Kidney (tissue), 14 donors: ENCODE measurements around the gene PDZD2. TPM values are rescaled to one million over a fixed set of nuclear protein-coding genes. Genes with fewer than 3 reads are reported as not detected.

Experiments used
- DNase-seq, 5 donors: peaks; one replicate each; pipeline ENCODE4 v3.0.0-alpha.2; 2013 to 2020
- FAIRE-seq: peaks from 2 replicates; lab custom pipeline; 2012; peaks lifted over from hg19 to GRCh38; lab: Jason Lieb, UNC
- H3K27ac ChIP-seq, 2 donors: one replicate each; pipeline ENCODE4 v1.7.0; 2013; ENCODE audit warnings: low read depth in 2 of 2, low read length in 2 of 2, inconsistent platforms in 1 of 2
- H3K27me3 ChIP-seq: one replicate; pipeline ENCODE4 v1.7.1; 2013; ENCODE audit warnings: low read length, inconsistent platforms; ENCODE audit not compliant: control insufficient read depth, insufficient read depth
- H3K36me3 ChIP-seq, 3 donors: one replicate each; pipeline versions ENCODE4 v1.7.0 to v1.7.1; 2013; ENCODE audit warnings: low read length in 3 of 3, control low read depth in 1 of 3, inconsistent platforms in 1 of 3; ENCODE audit not compliant: insufficient read depth in 3 of 3, control insufficient read depth in 2 of 3
- H3K4me1 ChIP-seq, 3 donors: one replicate each; pipeline versions ENCODE4 v1.7.0 to v1.7.1; 2013; ENCODE audit warnings: low read length in 3 of 3, inconsistent platforms in 1 of 3, low read depth in 1 of 3; ENCODE audit not compliant: control insufficient read depth in 2 of 3, insufficient read depth in 2 of 3
- H3K4me3 ChIP-seq, 3 donors: one replicate each; pipeline versions ENCODE4 v1.7.0 to v1.8.1; 2013; ENCODE audit warnings: low read length in 3 of 3, control low read depth in 1 of 3, inconsistent platforms in 1 of 3
- H3K9ac ChIP-seq, 3 donors: one replicate each; pipeline versions ENCODE4 v1.7.0 to v1.7.1; 2013; ENCODE audit warnings: low read length in 3 of 3, control low read depth in 1 of 3, inconsistent platforms in 1 of 3
- H3K9me3 ChIP-seq, 3 donors: one replicate each; pipeline versions ENCODE4 v1.7.0 to v1.7.1; 2013; ENCODE audit warnings: low read length in 3 of 3, control low read depth in 1 of 3, inconsistent platforms in 1 of 3; ENCODE audit not compliant: control insufficient read depth in 2 of 3, insufficient read depth in 1 of 3
- intact Hi-C: fragments of 100-400 bp; cut with DNase I; formaldehyde crosslinking; loops from one replicate; pipeline ENCODE4 v1.11.1; 2022
- polyA plus RNA-seq: library from polyadenylated mRNA; stranded (reverse); fragments of 350-450 nt; fragmentation: Illumina TruSeq; extraction: RNeasy Lipid Tissue Mini Kit (QIAGEN cat#74804); gene quantifications from one replicate; pipeline ENCODE4 v1.2.3, GENCODE V29; 2014; ENCODE audit warnings: low read depth, low replicate concordance; ENCODE audit not compliant: insufficient read depth
- total RNA-seq: library from RNA; stranded (reverse); fragmentation: NEBNext Ultra II Directional; extraction: Animal tissue kit (Norgen Biotek cat#: 25700); gene quantifications from one replicate; pipeline ENCODE4 v1.2.1, GENCODE V29; 2021
- TF ChIP-seq, protein P1 (sequence below): IDR thresholded peaks from 3 replicates; pipeline ENCODE4 v1.5.1; 2012; ENCODE audit warnings: mild to moderate bottlenecking, moderate library complexity, borderline replicate concordance; ENCODE audit not compliant: insufficient read depth; ENCODE audit errors: extremely low read depth
- donor health status: control.
- donor health status: control.
- donor health status: control.
- donor health status: control.
- donor health status: control.
- donor health status: DM: yes; HTN: yes; CAD: no.
- donor health status: Normal renal cell carcinoma (clear cell type).

Gene PDZD2
- total and polyA plus RNA-seq, 2 donors from 2014 or later = 6.2 to 14.8 TPM

DNA sequence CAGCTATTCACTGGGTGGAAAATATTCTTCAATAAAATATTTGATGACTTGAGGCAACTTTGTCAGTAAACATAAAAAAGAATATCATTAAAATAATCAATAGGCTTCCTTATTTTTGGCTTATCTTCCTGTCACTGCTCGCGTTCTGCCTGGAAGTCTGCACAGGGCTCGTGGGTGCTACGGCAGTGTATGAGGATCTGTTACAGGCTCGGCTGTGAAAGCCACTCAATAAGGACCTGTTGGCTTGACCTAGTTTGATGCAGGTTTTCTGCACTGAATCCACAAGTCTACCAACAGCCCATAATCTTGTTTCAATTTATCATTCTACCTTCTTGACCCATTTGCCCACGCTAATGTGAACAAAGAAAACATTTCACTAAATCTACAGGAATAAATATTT, 97.2 kb downstream of the PDZD2 start:
- Histone ChIP-seq H3K4me1 (no peaks in the 10 kb centered on the region), H3K27ac (no peak overlapping the region), H3K4me3 (no peak overlapping the region), H3K27me3 (no peaks in the 10 kb centered on the region), H3K9ac (no peak overlapping the region), H3K36me3 (no peaks in the 10 kb centered on the region), H3K9me3 (no peaks in the 10 kb centered on the region)
- intact Hi-C loops = no loop called here
- TF ChIP-seq, protein P1, sequence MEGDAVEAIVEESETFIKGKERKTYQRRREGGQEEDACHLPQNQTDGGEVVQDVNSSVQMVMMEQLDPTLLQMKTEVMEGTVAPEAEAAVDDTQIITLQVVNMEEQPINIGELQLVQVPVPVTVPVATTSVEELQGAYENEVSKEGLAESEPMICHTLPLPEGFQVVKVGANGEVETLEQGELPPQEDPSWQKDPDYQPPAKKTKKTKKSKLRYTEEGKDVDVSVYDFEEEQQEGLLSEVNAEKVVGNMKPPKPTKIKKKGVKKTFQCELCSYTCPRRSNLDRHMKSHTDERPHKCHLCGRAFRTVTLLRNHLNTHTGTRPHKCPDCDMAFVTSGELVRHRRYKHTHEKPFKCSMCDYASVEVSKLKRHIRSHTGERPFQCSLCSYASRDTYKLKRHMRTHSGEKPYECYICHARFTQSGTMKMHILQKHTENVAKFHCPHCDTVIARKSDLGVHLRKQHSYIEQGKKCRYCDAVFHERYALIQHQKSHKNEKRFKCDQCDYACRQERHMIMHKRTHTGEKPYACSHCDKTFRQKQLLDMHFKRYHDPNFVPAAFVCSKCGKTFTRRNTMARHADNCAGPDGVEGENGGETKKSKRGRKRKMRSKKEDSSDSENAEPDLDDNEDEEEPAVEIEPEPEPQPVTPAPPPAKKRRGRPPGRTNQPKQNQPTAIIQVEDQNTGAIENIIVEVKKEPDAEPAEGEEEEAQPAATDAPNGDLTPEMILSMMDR = no peak
- FAIRE-seq = no peak
- no peak for DNase-seq

DNA sequence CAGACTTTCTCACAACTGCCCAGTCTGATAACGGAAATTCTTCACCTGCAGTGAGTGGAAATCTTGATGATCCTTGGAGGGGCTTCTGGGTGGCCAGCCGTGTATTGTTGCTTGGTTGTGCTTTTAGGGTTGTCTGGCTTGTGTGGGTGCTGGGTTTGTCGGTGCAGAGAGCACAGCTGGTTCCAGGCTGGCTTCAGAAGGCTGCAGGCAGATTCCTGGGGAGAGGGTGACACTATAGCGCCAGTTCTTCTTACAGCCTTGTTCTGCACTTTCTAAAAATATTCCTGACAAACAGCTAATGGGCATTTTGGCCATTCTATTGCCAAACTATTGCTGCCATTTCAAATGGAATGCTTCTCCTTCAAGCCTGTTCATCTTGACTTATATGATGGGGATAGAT, 99.3 kb downstream of the PDZD2 start:
- intact Hi-C loops = no loop called here
- H3K27ac ChIP-seq = no peak overlapping the region
- no peaks in the 10 kb centered on the region for H3K27me3 ChIP-seq
- DNase-seq = no peak
- peaks cover 0 to 8% (median 0%) of the 10 kb centered on the region in 3 donors for H3K4me1 ChIP-seq
- FAIRE-seq = no peak
- no peaks in the 10 kb centered on the region for H3K9me3 ChIP-seq
- H3K36me3 ChIP-seq = no peaks in the 10 kb centered on the region
- H3K9ac ChIP-seq = no peak overlapping the region
- H3K4me3 ChIP-seq = no peak overlapping the region
- TF ChIP-seq, protein P1 = no peak

DNA sequence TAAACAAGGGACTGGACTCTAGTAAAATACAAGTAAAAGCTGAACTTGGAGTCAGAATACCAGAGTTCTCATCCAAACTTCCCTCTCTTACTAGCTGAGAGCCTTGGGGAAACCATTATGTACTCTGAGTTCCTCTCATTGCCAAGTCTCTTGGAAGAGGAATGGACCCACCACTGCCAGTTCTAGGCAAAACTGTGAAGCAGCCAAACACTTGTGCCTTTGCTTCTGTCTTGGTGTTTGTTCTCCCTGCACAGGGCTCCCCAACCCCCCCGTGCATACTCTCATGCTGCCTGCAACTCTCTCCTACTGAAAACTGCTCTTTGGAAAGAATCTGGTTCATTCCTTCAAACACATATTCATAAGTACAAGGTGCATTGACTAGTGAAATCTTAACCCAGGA, 102.6 kb downstream of the PDZD2 start:
- peaks cover 0 to 8% (median 0%) of the 10 kb centered on the region in 3 donors for H3K4me1 ChIP-seq
- intact Hi-C loops = no loop called here
- H3K9ac ChIP-seq = no peak overlapping the region
- FAIRE-seq (no peak), DNase-seq (no peak)
- H3K36me3 ChIP-seq = no peaks in the 10 kb centered on the region
- no peak overlapping the region for H3K27ac ChIP-seq
- H3K4me3 ChIP-seq = no peak overlapping the region
- TF ChIP-seq, protein P1 = no peak
- H3K9me3 ChIP-seq = no peaks in the 10 kb centered on the region
- H3K27me3 ChIP-seq = no peaks in the 10 kb centered on the region

DNA sequence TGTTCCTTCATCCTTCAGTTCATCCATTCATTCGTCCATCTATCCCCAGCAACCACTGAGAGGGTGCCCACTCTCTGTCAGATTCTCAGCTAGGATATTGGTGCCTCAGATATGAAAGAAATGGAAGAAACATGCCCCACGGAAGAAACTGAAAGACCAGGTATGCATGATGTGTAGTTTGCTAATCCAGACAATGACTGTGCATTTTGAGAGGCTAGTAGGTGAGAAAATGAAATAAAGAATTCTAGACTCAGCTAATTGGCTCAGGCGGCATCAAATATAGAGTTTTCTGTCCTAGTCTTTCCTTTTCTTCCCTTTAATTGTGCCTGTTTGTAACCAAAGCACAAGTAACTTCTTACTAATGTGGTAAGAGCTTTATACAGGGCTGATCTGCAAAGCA, 104.7 kb downstream of the PDZD2 start:
- Histone ChIP-seq H3K27me3 (no peaks in the 10 kb centered on the region), H3K36me3 (no peaks in the 10 kb centered on the region), H3K4me3 (no peak overlapping the region), H3K27ac (peak overlapping the region in 1 of 2 donors; percentile 26), H3K9ac (no peak overlapping the region), H3K4me1 (peaks cover 0 to 8% (median 0%) of the 10 kb centered on the region in 3 donors), H3K9me3 (no peaks in the 10 kb centered on the region)
- intact Hi-C loops = no loop called here
- TF ChIP-seq, protein P1 = no peak
- DNase-seq (no peak), FAIRE-seq (no peak)
